HT-29 (cell line): Measurements from ENCODE around the gene SAMD3. TPM values are rescaled to one million over a fixed set of nuclear protein-coding genes. Genes with fewer than 3 reads are reported as not detected.
"Not testable (repeated sequence)": the region's sequence is repeated elsewhere in the genome, so short reads cannot be mapped to it uniquely, and the experiment has no call there.

Experiments used
- DNase-seq: peaks from one replicate; pipeline ENCODE4 v3.0.0-alpha.2; 2015; ENCODE audit warnings: low spot score
- total RNA-seq: library from RNA; depleted of rRNA; stranded (reverse); fragments of >200 nt; shearing (Covaris generic); gene quantifications from 2 replicates; pipeline ENCODE4 v1.2.3, GENCODE V29; 2014

The SAMD3 gene
- total RNA-seq, 1 experiment from 2014 or later: not detected

GRCh38 chr6:130176378-130176777, 46.4 kb downstream of the SAMD3 start:
- DNase-seq: no peak

GRCh38 chr6:130173377-130174004, 49.3 kb downstream of the SAMD3 start:
- not testable (repeated sequence) for DNase-seq

GRCh38 chr6:130170160-130170559, 52.6 kb downstream of the SAMD3 start:
- DNase-seq: not testable (repeated sequence)

- DNase-seq: no peak
These were observed 55.1 kb downstream of the SAMD3 start for GRCh38 chr6:130167655-130168054.

GRCh38 chr6:130164251-130164650, 58.5 kb downstream of the SAMD3 start:
- no peak for DNase-seq

- no peak for DNase-seq
These were observed 59.5 kb downstream of the SAMD3 start for GRCh38 chr6:130163266-130163665.

- DNase-seq: no peak
These were observed 60.3 kb downstream of the SAMD3 start for GRCh38 chr6:130162421-130162820.

- DNase-seq: no peak
These were observed 60.9 kb downstream of the SAMD3 start for GRCh38 chr6:130161683-130162404.

GRCh38 chr6:130159956-130160355, 62.8 kb downstream of the SAMD3 start:
- DNase-seq: no peak

GRCh38 chr6:130158548-130158947, 64.2 kb downstream of the SAMD3 start:
- DNase-seq: no peak

- no peak for DNase-seq
These were observed 64.7 kb downstream of the SAMD3 start for GRCh38 chr6:130158056-130158455.

- DNase-seq: no peak
These were observed 65.8 kb downstream of the SAMD3 start for GRCh38 chr6:130156908-130157307.

GRCh38 chr6:130152908-130153510, 69.7 kb downstream of the SAMD3 start:
- no peak for DNase-seq

- no peak for DNase-seq
These were observed 71.8 kb downstream of the SAMD3 start for GRCh38 chr6:130150906-130151305.

- not testable (repeated sequence) for DNase-seq
These were observed 73.7 kb downstream of the SAMD3 start for GRCh38 chr6:130149016-130149415.

GRCh38 chr6:130148181-130148580, 74.6 kb downstream of the SAMD3 start:
- no peak for DNase-seq

- DNase-seq: no peak
These were observed 75.6 kb downstream of the SAMD3 start for GRCh38 chr6:130147111-130147510.

- no peak for DNase-seq
These were observed 79.0 kb downstream of the SAMD3 start for GRCh38 chr6:130143709-130144108.

GRCh38 chr6:130140084-130140483, 82.7 kb downstream of the SAMD3 start:
- no peak for DNase-seq

GRCh38 chr6:130138909-130139242, 83.9 kb downstream of the SAMD3 start:
- DNase-seq: no peak

- DNase-seq: no peak
These were observed 84.4 kb downstream of the SAMD3 start for GRCh38 chr6:130138116-130138908.

GRCh38 chr6:130136798-130137197, 86.0 kb downstream of the SAMD3 start:
- DNase-seq: no peak
